Smooth muscle cell (in vitro differentiated cells): Measurements from ENCODE around the gene TIRAP. TPM values are rescaled to one million over a fixed set of nuclear protein-coding genes. Genes with fewer than 3 reads are reported as not detected.
"Not testable (repeated sequence)": the region's sequence is repeated elsewhere in the genome, so short reads cannot be mapped to it uniquely, and the experiment has no call there.

Experiments
- DNase-seq: peaks from one replicate; lab custom pipeline; 2025; ENCODE audit not compliant: unreplicated experiment; lab: John Stamatoyannopoulos, UW
- H2AFZ ChIP-seq: fragments of 200-600 bp; sonication (generic); 2 replicates; pipeline ENCODE4 v1.6.0; 2016; ENCODE audit warnings: antibody characterized with exemption, low read depth, mild to moderate bottlenecking
- H3F3A ChIP-seq: fragments of 200-600 bp; sonication (generic); 2 replicates; pipeline ENCODE4 v1.6.0; 2017; ENCODE audit warnings: antibody characterized with exemption, low read depth
- H3K27ac ChIP-seq: fragments of 200-600 bp; sonication (generic); 2 replicates; pipeline ENCODE4 v1.5.1; 2016; ENCODE audit warnings: low read depth, mild to moderate bottlenecking
- H3K27me3 ChIP-seq: fragments of 200-600 bp; sonication (generic); 2 replicates; pipeline ENCODE4 v1.6.1; 2016; ENCODE audit warnings: low read depth, mild to moderate bottlenecking
- H3K36me3 ChIP-seq: fragments of 200-600 bp; sonication (generic); 2 replicates; pipeline ENCODE4 v1.5.1; 2016; ENCODE audit warnings: low read depth
- H3K4me1 ChIP-seq: fragments of 200-600 bp; sonication (generic); 2 replicates; pipeline ENCODE4 v1.5.1; 2016; ENCODE audit warnings: low read depth
- H3K4me2 ChIP-seq: fragments of 200-600 bp; sonication (generic); 2 replicates; pipeline ENCODE4 v1.6.0; 2016; ENCODE audit warnings: mild to moderate bottlenecking
- H3K4me3 ChIP-seq: fragments of 200-600 bp; sonication (generic); 2 replicates; pipeline ENCODE4 v1.5.1; 2016; ENCODE audit warnings: mild to moderate bottlenecking
- H3K79me2 ChIP-seq: fragments of 200-600 bp; sonication (generic); 2 replicates; pipeline ENCODE4 v1.6.0; 2016; ENCODE audit warnings: low read depth, mild to moderate bottlenecking
- H3K9ac ChIP-seq: fragments of 200-600 bp; sonication (generic); 2 replicates; pipeline ENCODE4 v1.6.0; 2016; ENCODE audit warnings: low read depth
- H3K9me3 ChIP-seq: fragments of 200-600 bp; sonication (generic); replicated peaks from 2 replicates; pipeline ENCODE4 v1.5.1; 2016; ENCODE audit warnings: low read depth
- H4K20me1 ChIP-seq: fragments of 200-600 bp; sonication (generic); 2 replicates; pipeline ENCODE4 v1.6.0; 2016; ENCODE audit warnings: low read depth
- CTCF ChIP-seq: fragments of 200-600 bp; sonication (generic); IDR thresholded peaks from 2 replicates; pipeline ENCODE4 v1.5.1; 2017; ENCODE audit warnings: borderline replicate concordance, mild to moderate bottlenecking, antibody characterized with exemption; ENCODE audit not compliant: insufficient read depth, poor library complexity, severe bottlenecking
- WGBS: methylation state at CpG from one replicate; pipeline ENCODE4 v1.1.7; 2016; ENCODE audit warnings: low lambda C conversion rate; 5-methylcytosine and 5-hydroxymethylcytosine counted together
- polyA plus RNA-seq: library from polyadenylated mRNA; unstranded; fragments of >200 nt; fragmentation: Nextera tagmentation; extraction: Ambion mirVana; gene quantifications from 2 replicates; pipeline ENCODE4 v1.2.1, GENCODE V29; 2016
- total RNA-seq: library from RNA; depleted of rRNA; stranded (reverse); fragments of >200 nt; gene quantifications from 2 replicates; pipeline ENCODE4 v1.2.3, GENCODE V29; 2014

Gene TIRAP
- total and polyA plus RNA-seq, 2 experiments from 2014 or later = 2.9 to 3.7 TPM

DNA sequence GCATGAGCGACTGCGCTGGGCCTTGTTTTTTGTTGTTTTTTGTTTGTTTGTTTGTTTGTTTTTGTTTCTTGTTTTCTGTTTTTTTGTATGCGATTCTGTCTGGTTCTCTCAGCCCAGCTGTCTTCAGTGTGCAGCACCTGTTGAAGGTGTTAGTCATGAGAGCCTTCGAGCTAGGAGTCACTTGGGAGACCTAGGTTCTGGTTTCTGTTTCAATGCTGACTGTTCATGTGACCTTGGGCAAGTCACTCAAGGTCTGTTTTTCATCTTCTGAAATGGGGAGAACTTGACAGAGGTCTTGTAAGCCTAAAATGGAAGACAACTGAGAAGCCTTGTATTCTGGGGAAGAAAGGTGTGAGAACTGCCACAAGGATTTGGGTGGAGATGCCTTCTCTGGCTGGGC is 22.8 kb downstream of the TIRAP start:
- no peak overlapping the region for H2AFZ ChIP-seq
- no peak overlapping the region for H3K4me2 ChIP-seq
- H3K4me1 ChIP-seq = peaks cover 15% of the 10 kb centered on the region
- no peak overlapping the region for H3K27ac ChIP-seq
- H3K9ac ChIP-seq = no peak overlapping the region
- no peaks in the 10 kb centered on the region for H4K20me1 ChIP-seq
- no peaks in the 10 kb centered on the region for H3K27me3 ChIP-seq
- TF ChIP-seq CTCF = no peak
- H3K9me3 ChIP-seq = no peaks in the 10 kb centered on the region
- no peak overlapping the region for H3K4me3 ChIP-seq
- no peaks in the 10 kb centered on the region for H3K36me3 ChIP-seq
- peaks cover 7% of the 10 kb centered on the region for H3F3A ChIP-seq
- H3K79me2 ChIP-seq = peaks cover 3% of the 10 kb centered on the region
- DNase-seq = no peak
- 88% methylated on average over 4 of the region's 4 CpGs for WGBS

GRCh38 chr11:126307706-126308105 is 24.8 kb downstream of the TIRAP start:
- no peak for DNase-seq
- H3K36me3 ChIP-seq = no peaks in the 10 kb centered on the region

DNA sequence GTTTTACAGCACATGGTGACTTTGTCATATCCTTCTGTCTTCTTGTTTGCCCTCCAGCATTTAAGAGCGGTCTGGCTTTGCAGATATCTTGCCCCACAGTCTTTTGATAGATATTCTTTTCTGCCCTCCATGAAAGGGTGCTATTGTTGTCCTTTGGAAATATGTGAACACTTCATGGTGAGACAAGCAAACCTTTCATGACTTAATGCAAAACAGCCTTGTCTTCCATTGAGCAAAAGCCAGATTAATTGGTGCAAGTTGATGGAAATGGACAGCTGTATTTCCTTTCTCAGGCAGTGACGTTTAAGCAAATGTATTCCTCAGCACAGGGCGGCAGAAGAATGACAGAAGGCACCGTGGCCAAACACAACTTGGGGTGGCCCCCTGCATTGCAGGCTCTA is 25.4 kb downstream of the TIRAP start:
- Histone ChIP-seq H4K20me1 (no peaks in the 10 kb centered on the region), H3K36me3 (no peaks in the 10 kb centered on the region), H3K4me2 (peak overlapping the region; percentile 35), H2AFZ (no peak overlapping the region), H3K4me3 (no peak overlapping the region), H3K27me3 (no peaks in the 10 kb centered on the region), H3K4me1 (peaks cover 14% of the 10 kb centered on the region), H3K27ac (peak overlapping the region; percentile 45), H3F3A (peaks cover 13% of the 10 kb centered on the region), H3K9me3 (no peaks in the 10 kb centered on the region), H3K9ac (no peak overlapping the region), H3K79me2 (peaks cover 2% of the 10 kb centered on the region)
- TF ChIP-seq CTCF = no peak
- DNase-seq = no peak
- WGBS = 27% methylated on average over 4 of the region's 4 CpGs

More at GRCh38 chr11:126307706-126308105, 24.8 kb downstream of the TIRAP start:
- Histone ChIP-seq H3F3A (peaks cover 13% of the 10 kb centered on the region), H3K9me3 (no peaks in the 10 kb centered on the region), H3K27me3 (no peaks in the 10 kb centered on the region), H2AFZ (no peak overlapping the region), H3K27ac (peak overlapping the region; percentile 45), H3K4me1 (peaks cover 18% of the 10 kb centered on the region), H3K4me3 (no peak overlapping the region), H3K9ac (no peak overlapping the region), H3K79me2 (peaks cover 3% of the 10 kb centered on the region), H3K4me2 (peak overlapping the region; percentile 35), H4K20me1 (no peaks in the 10 kb centered on the region)
- 21% methylated on average over 5 of the region's 5 CpGs for WGBS
- TF ChIP-seq CTCF = peak; percentile 48

DNA sequence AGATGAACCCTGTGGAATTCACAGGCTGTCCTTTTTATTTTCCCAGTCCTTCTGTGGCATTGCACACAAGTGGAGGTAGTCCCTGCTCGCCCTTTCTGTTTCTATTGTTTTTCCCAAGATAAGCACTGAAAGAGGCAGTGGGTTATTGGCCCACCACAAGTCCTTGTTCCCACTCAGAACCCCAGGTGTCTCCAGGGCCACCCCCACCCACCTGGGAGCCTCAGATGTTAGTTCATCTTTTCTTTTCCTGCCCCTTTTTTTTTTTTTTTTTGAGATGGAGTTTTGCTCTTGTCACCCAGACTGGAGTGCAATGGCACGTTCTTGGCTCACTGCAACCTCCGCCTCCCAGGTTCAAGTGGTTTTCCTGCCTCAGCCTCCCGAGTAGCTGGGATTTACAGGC is 25.9 kb downstream of the TIRAP start:
- 100% methylated on average over 4 of the region's 4 CpGs for WGBS
- H3K27ac ChIP-seq, H3K27me3 ChIP-seq, H3K4me2 ChIP-seq, H3K36me3 ChIP-seq, H3K79me2 ChIP-seq, H4K20me1 ChIP-seq, DNase-seq, H3K9ac ChIP-seq, H2AFZ ChIP-seq, H3K9me3 ChIP-seq, H3K4me3 ChIP-seq: not testable (repeated sequence)
- H3F3A ChIP-seq = peaks cover 13% of the 10 kb centered on the region
- H3K4me1 ChIP-seq = peaks cover 11% of the 10 kb centered on the region
